CD4-positive, alpha-beta T cell (primary cell): ENCODE measurements around the gene RPGRIP1. TPM values are rescaled to one million over a fixed set of nuclear protein-coding genes. Genes with fewer than 3 reads are reported as not detected.
"Not testable (repeated sequence)": the region's sequence is repeated elsewhere in the genome, so short reads cannot be mapped to it uniquely, and the experiment has no call there.

Experiments used
- ATAC-seq: fragments of 200-7000 bp; cut with Tn5 transposase; one replicate; pipeline ENCODE4 v1.10.0; 2022; ENCODE audit warnings: mild to moderate bottlenecking; ENCODE audit not compliant: poor library complexity
- CTCF ChIA-PET: fragments of 350-600 bp; sonication (Branson Sonifier 250); formaldehyde crosslinking; loops from one replicate; lab custom pipeline; 2021; ENCODE audit warnings: antibody characterized with exemption, inconsistent platforms; lab: Charles Lee
- POLR2A ChIA-PET: fragments of 350-600 bp; sonication (Branson Sonifier 250); formaldehyde crosslinking; loops from one replicate; lab custom pipeline; 2021; ENCODE audit warnings: antibody characterized with exemption, inconsistent platforms; lab: Charles Lee
- DNase-seq, 14 experiments: peaks; one replicate each; pipeline ENCODE4 v3.0.0-alpha.2; 2013 to 2020; ENCODE audit warnings: mixed read lengths in 2 of 14
- H3K27ac ChIP-seq, 2 donors: one replicate each; pipeline versions ENCODE4 v1.5.1 to v1.7.0; 2013; ENCODE audit warnings: low read length in 2 of 2, low read depth in 1 of 2, mild to moderate bottlenecking in 1 of 2
- H3K27me3 ChIP-seq, 2 experiments: 1 replicate in 1 of 2; 2 replicates in 1 of 2; pipeline versions ENCODE4 v1.6.1 to v1.7.0; 2013; ENCODE audit warnings: low read length in 2 of 2, control low read depth in 1 of 2, mild to moderate bottlenecking in 1 of 2, moderate library complexity in 1 of 2; ENCODE audit not compliant: insufficient read depth in 2 of 2, control insufficient read depth in 1 of 2
- H3K36me3 ChIP-seq: one replicate; pipeline ENCODE4 v1.6.1; 2013; ENCODE audit warnings: low read length, control low read depth; ENCODE audit not compliant: insufficient read depth
- H3K4me1 ChIP-seq: one replicate; pipeline ENCODE4 v1.6.1; 2013; ENCODE audit warnings: low read length, control low read depth; ENCODE audit not compliant: insufficient read depth
- H3K4me3 ChIP-seq: one replicate; pipeline ENCODE4 v1.5.1; 2013; ENCODE audit warnings: mild to moderate bottlenecking, low read length, moderate library complexity
- H3K9me3 ChIP-seq, 2 experiments: 1 replicate in 1 of 2; 2 replicates in 1 of 2; pipeline versions ENCODE4 v1.6.1 to v1.7.0; 2013; ENCODE audit warnings: low read length in 2 of 2, mild to moderate bottlenecking in 2 of 2, control low read depth in 1 of 2, moderate library complexity in 1 of 2; ENCODE audit not compliant: control insufficient read depth in 1 of 2, insufficient read depth in 1 of 2
- H3K27ac Mint-ChIP-seq: one replicate; pipeline ENCODE4 v1.8.0; 2020; ENCODE audit warnings: mixed read lengths
- H3K27me3 Mint-ChIP-seq: one replicate; pipeline ENCODE4 v1.8.0; 2021; ENCODE audit warnings: mixed read lengths
- H3K36me3 Mint-ChIP-seq: one replicate; pipeline ENCODE4 v1.8.0; 2021; ENCODE audit warnings: low read depth, mixed read lengths
- H3K4me1 Mint-ChIP-seq: one replicate; pipeline ENCODE4 v1.8.0; 2021; ENCODE audit warnings: low read depth, mixed read lengths
- H3K4me3 Mint-ChIP-seq: one replicate; pipeline ENCODE4 v1.8.0; 2020; ENCODE audit warnings: mild to moderate bottlenecking, mixed read lengths
- H3K9me3 Mint-ChIP-seq: one replicate; pipeline ENCODE4 v1.8.0; 2020; ENCODE audit warnings: mixed read lengths
- CTCF ChIP-seq: fragments of 200-600 bp; IDR thresholded peaks from one replicate; pipeline ENCODE4 v1.8.0; 2022; ENCODE audit warnings: antibody characterized with exemption, mild to moderate bottlenecking
- intact Hi-C, 2 experiments: fragments of 100-400 bp; cut with DNase I in 1 of 2; cut with micrococcal nuclease in 1 of 2; formaldehyde crosslinking; loops; one replicate each; pipeline versions ENCODE4 v1.15.1 to v1.9.0; 2023 to 2025; cut with DNase I, micrococcal nuclease
- total RNA-seq, 174 experiments: library from RNA in 2 of 174; stranded (reverse) in 2 of 174; gene quantifications; one replicate each; pipeline ENCODE4 v1.2.3 and lab custom pipeline; 2021 to 2026

Gene RPGRIP1
- total RNA-seq, 2 experiments from 2014 or later: not detected

GRCh38 chr14:21302013-21302835 lies 22.3 kb downstream of the RPGRIP1 start:
- peaks cover 23% of the 10 kb centered on the region for H3K27me3 Mint-ChIP-seq
- H3K27ac Mint-ChIP-seq: no peak overlapping the region
- H3K27ac ChIP-seq: no peak overlapping the region
- no peak overlapping the region for H3K4me3 Mint-ChIP-seq
- no peaks in the 10 kb centered on the region for H3K36me3 Mint-ChIP-seq
- no peaks in the 10 kb centered on the region for H3K9me3 Mint-ChIP-seq
- POLR2A ChIA-PET: no interaction called here
- peaks cover 6% of the 10 kb centered on the region for H3K4me1 ChIP-seq
- H3K4me3 ChIP-seq: no peak overlapping the region
- DNase-seq (no peak), ATAC-seq (no peak)
- TF ChIP-seq CTCF: no peak
- no peaks in the 10 kb centered on the region for H3K36me3 ChIP-seq
- peaks cover 7% of the 10 kb centered on the region for H3K4me1 Mint-ChIP-seq
- CTCF ChIA-PET: interaction anchor here (1.4 kb wide), 1 partner anchor 9 kb away, joined by 5 read pairs; no protein-coding TSS in a partner anchor
- intact Hi-C loops: no loop called here
- no peaks in the 10 kb centered on the region for H3K9me3 ChIP-seq
- peaks cover 8 to 19% of the 10 kb centered on the region in 2 experiments for H3K27me3 ChIP-seq

GRCh38 chr14:21302836-21303140 lies 22.9 kb downstream of the RPGRIP1 start:
- CTCF ChIA-PET, H3K9me3 ChIP-seq, H3K4me1 ChIP-seq, H3K36me3 ChIP-seq, POLR2A ChIA-PET, H3K36me3 Mint-ChIP-seq, H3K4me3 ChIP-seq, intact Hi-C loops, H3K4me3 Mint-ChIP-seq, ATAC-seq, H3K9me3 Mint-ChIP-seq, DNase-seq, H3K27ac ChIP-seq, H3K27ac Mint-ChIP-seq: not testable (repeated sequence)
- H3K4me1 Mint-ChIP-seq: peaks cover 12% of the 10 kb centered on the region
- peaks cover 8 to 19% of the 10 kb centered on the region in 2 experiments for H3K27me3 ChIP-seq
- H3K27me3 Mint-ChIP-seq: peaks cover 18% of the 10 kb centered on the region

GRCh38 chr14:21307637-21308036 lies 27.8 kb downstream of the RPGRIP1 start:
- Mint-ChIP-seq H3K27ac (no peak overlapping the region), H3K9me3 (no peaks in the 10 kb centered on the region), H3K4me1 (peaks cover 24% of the 10 kb centered on the region), H3K27me3 (no peaks in the 10 kb centered on the region), H3K4me3 (peak overlapping the region; percentile 2), H3K36me3 (no peaks in the 10 kb centered on the region)
- ATAC-seq (no peak), DNase-seq (peak in 2 of 14 experiments; percentile 22 to 25)
- no peaks in the 10 kb centered on the region for H3K9me3 ChIP-seq
- intact Hi-C loops: loop anchor here (2.0 kb wide), 1 partner anchor 39 kb away; the partner anchor contains the start of gene HNRNPC (in 2 of the 2)
- POLR2A ChIA-PET: interaction anchor here (0.8 kb wide), 1 partner anchor 8 kb away, joined by 3 read pairs; no protein-coding TSS in a partner anchor
- no peak overlapping the region for H3K4me3 ChIP-seq
- H3K27ac ChIP-seq: no peak overlapping the region
- H3K36me3 ChIP-seq: no peaks in the 10 kb centered on the region
- peaks cover 13% of the 10 kb centered on the region for H3K4me1 ChIP-seq
- TF ChIP-seq CTCF: no peak
- H3K27me3 ChIP-seq: peaks cover 0 to 2% of the 10 kb centered on the region in 2 experiments
- CTCF ChIA-PET: interaction anchor here (1.2 kb wide), 1 partner anchor 29 kb away, joined by 3 read pairs; no protein-coding TSS in a partner anchor
